ENCODE measurements around the gene ANKRD39.
"Not testable (repeated sequence)": the region's sequence is repeated elsewhere in the genome, so short reads cannot be mapped to it uniquely, and the experiment has no call there.

ANKRD39 gene

DNA sequence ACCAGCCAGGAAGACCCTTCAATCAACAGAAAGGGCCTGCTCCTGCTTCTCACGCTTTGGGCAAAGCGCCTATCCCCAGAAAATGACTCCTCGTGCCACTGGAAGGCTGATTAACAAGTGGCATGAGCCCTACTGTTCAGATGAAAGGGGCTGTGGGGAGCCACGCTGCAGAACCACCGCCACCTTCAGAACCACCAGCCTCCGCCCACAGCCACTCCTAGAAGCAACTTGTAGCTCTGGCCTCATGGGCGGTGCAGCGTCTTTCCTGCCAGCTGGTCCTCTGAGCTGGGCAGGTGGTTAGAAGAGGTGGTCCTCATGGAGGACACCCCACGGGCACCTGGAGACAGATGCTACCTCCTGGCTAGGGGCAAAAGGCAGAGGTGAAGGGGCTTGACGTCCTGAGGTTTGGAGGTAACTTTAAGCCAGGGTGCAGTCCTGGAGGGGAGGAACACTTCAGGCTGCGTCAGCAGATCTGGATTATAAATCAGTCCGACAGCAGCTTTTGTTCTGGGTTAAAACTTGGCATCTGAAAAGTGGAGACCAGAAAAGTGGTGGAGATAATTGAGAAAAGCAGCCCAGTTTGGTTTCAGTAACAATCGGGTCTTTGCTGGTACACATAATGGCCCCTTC, 12.9 kb upstream of the ANKRD39 start:
- peak in 1 of 2 donors; percentile 46 for DNase-seq (ENCODE audit: low read depth in 2 of 2)

DNA sequence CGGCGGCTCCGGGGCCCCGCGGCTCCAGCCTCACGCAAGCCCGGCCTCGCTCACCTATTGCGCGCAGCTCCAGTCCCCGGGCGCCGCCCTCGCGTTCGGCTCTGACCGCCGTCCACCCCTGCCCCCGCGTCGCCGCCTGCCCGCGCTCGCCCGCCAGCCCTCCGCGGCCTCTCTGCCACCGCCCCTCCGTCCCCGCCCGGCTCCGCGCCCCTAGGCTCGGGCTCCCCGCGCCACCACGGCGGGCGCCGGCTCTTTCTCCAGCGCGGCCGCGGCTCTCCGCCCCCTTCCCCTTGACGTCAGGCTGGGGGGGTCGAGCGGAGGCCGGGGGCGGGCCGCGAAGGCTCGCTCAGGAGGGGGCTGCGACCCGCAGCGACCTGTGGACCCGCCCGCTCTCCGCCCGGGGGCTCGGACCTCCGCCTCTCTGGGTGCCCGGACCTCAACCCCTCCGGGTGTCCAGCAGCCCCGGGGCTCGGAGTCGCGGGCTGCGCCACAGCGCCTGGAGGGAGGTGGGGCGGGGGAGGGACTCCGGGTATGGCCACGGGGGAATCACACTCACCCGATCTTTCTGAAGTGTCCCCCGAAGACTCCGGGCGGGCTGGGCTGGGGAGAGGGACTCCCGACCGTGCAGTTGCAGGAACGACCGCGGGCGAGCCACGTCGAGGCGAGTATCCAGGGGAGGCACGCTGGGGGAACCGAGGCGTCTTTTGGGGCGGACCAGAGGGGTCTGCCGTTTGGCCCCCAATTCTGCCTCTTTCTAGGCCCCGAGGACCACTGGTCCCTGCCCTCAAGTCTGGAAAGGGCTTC, 12.2 kb upstream of the ANKRD39 start, which contains the start of gene SEMA4C:
Gene SEMA4C, minus strand, starts transcription at position 259 of the 804 bp plus-strand sequence. CDS start 2,194 bp downstream, outside the sequence.
- DNase-seq (ENCODE audit: low read depth in 2 of 2): no peak

DNA sequence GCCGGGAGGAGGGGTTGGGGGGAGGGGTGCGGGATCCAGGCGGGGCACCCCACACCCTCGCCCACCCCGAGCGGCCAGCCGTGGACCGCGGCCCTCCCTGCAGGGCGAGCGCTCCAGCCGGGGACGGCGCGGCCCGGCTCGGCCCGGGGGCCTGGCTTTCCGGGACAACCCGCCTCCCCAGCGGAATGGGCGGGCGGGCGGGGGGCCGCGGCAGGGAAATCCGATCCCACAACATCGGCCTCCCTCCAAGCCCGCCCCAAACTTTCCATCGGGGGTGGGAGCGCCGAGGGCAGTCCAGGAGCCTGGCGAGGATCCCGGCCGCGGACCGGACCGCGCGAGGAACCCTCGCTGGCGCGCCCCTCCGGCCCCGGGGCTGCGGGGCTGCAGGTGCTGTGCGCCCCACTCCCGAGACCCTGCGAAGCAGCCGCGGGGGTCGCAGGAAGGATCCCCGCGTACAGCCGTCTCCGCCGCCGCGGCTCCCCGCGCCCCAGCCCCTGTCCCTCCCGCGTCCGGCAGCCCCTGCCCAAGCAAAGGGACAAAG, 11.5 kb upstream of the ANKRD39 start:
- no peak for DNase-seq (ENCODE audit: low read depth in 2 of 2)

DNA sequence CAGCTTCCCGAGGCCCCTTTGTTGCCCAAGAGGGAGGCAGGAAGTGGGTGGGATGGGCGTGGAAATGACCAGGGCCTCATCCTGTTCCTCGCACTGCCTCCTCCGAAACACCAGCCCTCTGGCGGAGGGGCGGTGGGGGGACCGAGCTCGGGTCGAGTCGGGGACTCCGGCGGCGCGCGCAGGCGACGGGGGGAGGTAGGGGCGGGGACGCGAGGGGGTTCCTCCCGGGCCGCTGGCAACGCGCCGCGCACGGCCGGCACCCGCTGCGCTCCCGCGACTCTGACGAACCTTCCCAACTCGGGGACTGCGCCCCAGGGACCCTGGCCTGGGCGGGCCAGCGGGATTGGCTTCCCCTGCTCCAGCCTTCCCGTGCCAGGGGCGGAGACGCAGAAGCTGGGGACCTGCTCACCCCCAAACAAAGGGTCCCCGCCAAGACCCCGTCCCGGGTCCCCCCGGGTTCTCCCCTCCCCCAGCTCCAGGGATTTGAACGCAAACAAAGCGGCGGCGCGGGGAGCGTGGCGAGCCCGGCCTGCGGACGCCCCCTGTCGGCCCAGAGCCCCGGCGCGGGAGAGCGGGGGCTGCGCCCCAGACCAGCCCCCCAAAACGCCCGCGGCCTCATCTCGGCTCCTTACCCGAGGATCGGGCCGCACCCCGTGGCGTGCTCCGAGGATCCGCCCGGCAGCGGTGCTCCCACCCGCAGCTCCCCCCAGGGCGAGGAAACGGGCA, 10.9 kb upstream of the ANKRD39 start:
- peak; percentile 55 to 60 for DNase-seq (ENCODE audit: low read depth in 2 of 2)

DNA sequence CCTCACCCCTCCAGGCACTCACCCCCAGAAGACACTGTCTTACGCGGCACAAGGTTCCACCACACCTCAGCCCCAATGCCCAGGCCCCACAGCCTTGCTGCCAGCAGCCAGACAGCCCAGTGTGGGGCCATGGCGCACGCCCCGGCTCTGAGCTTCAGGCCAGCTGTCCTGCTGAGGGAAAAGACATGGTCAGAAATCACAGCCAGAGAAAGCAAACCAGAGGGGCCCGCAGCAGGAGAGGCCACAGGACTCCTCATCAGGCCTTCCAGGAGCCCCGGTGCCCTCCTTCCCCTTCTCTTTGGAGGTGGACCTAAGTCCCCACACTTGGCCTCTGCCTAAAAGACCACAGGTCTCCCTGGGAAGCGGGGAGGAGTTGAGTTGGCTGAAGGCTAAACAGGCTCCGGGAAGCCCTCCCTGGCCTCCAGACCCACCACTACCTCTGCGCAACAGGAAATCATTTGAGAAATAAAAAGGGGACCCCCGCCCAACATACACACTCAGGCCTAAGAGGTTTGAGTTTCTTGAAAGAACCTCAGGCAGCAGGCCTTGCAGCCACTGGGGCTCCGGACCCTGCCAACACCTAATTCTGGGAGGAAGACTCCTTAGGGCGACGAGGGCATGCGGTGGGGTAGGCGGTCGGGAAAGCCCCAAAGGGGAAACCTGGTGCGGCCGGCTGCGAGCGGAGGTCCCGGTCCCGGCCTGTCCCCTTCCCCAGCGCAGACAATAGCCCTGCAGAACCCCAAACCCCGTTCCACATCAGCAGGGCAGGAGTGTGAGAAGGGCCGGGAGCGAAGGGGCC, 10.1 kb upstream of the ANKRD39 start:
- DNase-seq (ENCODE audit: low read depth in 2 of 2): no peak

DNA sequence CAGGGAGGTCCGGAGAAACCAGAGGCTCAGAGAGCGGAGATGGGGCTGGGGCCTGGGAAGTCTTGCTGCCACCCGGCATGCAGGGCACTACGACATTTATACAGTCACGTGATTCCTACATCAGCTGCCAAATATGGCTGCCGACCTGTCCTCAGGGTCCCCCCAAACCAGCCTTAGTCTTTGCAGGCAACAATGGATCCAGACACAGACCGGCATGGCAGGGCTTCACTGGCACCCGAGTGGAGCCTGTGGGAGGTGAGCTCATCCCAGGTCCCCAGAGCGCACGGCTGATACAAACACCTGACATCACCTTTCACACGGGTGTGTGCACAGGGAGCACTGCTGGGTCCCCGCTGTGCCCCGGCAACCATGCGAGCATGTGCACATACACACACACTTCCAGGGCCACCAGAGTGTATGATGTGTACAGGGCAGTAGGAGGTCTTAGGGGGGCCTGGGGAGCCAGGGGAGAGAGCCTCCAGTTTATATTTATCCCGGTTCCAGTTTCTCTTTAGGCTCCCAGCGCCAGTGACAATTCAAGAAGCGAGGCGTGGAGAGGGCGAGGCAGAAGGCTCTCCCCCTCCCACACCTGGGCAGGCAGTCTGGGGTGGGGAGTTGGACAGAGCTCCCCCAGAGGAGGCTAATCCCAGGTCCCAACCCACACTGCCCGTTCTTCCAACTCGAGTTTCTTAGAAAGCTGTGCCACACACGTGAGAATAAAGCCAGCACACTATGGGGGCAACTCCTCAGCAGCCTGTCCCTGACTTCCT, 9.4 kb upstream of the ANKRD39 start:
- no peak for DNase-seq (ENCODE audit: low read depth in 2 of 2)

DNA sequence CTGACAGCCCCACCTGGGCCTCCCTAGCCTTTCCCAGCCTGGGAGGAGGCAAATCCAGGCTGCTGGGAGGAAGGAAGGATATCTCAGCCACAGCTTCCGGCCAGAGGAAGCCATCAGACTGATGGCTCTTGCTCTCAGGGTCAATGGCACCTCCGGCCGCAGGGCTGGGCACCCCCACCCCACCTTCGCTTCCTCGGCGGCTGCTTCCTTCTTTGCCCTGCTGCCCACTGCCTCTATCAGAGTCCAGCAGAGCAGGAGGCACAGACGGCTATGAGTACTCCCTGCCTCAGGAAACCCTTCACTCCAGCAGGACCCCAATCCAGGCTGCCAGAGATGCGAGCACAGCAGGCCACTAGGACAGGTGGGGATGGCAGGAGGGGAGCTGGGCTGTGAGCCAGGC, 8.8 kb upstream of the ANKRD39 start:
- DNase-seq (ENCODE audit: low read depth in 2 of 2): no peak

DNA sequence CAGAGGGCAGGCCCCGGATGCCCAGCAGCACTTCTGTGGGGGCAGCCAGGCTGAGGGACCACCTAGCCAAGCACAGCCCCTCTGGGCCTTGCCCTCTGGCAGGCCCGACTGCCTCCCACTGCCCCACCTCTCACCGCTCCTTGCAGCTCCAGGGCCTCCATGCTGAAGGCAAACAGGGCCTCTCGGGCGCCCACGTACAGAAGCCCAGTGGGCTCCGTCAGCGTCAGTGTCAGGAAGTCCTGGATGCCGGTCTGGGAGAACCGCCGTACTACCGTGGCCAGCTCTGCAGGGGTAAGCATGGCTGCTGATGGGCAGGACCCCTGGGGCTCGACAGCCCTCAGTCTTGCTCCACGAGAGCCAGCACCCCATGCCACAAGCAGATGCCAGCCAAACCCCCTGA, 8.3 kb upstream of the ANKRD39 start:
- no peak for DNase-seq (ENCODE audit: low read depth in 2 of 2)

DNA sequence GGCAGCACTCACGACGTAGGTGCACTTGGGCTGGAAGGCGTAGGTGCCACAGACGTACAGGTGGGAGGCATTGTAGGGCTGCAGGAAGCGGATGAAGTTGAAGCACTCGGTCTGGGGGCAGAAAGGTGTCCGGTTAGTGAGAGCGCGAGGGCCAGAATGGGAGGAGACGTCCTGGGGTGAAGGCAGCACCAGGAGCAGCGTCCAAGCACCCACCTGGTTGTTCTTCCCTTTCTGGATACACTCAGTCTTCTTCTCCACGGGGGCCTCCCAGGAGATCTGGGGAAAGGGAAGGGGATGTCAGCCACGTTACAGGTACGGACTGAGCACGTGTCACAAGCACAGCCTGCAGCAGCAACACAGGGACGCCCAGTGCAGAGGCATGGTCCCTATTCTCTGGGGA, 7.8 kb upstream of the ANKRD39 start:
- DNase-seq (ENCODE audit: low read depth in 2 of 2): no peak

DNA sequence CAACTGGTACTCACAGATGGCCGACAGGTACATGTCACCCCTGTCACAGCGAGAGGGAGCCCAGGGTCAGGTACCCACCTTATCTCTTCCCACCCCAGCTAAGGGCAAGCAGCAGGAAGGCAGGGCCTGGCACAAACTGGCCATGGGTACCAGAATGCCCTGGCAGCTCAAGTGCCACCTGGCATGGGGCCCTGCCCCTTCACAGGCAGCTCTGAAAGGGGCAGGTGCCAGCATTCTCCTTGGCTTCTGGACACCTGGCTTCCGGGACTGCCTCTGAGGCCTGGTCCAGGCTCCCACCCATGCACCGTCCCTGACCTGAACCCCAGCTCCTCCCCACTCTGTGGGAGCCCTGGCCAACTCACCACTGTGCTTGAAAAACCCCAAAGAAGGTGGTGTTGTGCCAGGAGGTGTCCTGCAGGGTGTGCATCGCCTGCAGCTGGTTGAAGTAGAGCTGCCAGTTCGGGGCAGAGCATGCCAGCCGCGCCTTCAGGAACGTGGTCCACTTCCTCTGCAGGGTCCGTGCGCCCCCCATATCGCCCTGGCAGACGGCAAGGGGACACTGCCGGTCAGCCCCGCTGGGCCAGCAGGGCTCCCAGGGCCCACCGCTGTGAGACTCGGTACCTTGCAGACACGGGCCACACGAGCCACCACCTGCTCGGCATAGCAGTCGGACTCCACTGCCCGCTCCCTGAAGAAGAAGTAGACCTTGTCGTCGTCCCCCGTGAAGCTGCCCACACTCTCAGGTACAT, 6.7 kb upstream of the ANKRD39 start:
- no peak for DNase-seq (ENCODE audit: low read depth in 2 of 2)

DNA sequence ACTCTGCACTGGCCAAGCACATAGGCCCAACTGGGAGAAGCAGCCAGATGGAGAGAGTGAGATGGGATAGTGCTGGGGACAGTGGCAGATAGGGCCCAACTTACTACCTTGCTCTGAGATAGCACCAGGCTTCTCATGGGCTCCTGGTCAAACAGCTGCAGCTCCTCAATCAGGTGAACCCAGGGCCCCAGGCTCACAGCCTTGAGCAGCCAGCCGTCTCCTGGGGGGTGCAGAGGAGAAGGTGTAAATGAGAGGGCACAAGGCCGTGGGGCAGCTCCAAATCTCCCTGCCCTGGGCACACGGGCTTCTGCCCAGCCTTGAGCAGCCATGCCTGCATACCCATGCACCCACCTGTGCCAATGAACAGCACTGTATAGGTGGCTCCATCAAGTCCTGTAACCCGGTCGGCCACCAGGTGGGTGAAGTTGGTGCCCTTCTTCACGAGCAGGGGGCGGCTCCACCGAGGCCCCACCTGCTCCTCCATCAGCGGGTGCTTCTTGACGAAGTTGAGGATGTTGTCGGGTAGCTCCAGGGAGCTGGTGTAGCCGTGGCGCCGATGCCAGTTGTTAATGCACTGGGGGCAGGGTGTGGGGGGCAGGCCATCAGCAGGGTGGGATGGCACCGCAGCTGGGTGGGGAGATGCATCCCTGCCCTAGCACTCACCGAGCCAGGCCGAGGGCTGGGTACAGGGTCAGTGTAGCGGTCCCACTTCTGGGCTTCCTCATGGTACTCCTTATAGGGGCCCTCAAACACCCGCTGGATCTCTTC, 5.9 kb upstream of the ANKRD39 start:
- no peak for DNase-seq (ENCODE audit: low read depth in 2 of 2)

DNA sequence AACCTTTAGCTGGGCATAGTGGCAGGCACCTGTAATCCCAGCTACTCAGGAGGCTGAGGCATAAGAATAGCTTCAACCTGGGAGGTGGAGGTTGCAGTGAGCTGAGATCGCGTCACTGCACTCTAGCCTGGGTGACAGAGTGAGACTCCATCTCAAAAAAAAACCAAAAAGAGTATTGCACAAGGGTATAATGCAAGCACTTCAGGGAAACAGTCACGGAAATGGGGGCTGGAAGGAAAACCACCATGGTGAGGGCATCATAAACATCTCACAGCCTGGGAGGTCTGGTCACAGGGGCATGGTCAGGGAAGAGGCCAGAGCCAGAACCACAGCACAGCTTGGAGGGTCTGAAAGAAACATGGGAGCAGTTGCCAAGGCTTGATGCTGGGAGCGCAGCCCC, 5.2 kb upstream of the ANKRD39 start:
- DNase-seq (ENCODE audit: low read depth in 2 of 2): not testable (repeated sequence)

DNA sequence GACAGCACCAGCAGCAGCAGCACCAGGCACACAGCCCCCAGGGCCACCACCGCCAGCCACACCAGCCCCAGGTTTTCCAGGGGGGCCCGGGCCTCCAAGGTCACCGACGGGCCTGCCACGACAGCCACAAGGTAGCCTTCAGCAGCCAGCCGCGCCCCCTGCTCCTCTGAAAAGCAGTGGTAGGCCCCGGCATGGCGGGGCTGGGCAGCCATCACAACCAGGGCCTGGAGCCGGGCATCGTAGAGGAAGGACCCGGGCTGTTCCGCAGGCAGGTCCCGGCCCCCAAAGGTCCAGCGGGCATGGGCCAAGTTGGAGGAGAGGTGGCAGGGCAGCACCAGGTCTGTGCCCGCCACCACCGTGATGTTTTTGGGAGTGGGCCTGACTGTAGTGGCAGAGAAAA, 3.3 kb upstream of the ANKRD39 start:
- DNase-seq (ENCODE audit: low read depth in 2 of 2): no peak

DNA sequence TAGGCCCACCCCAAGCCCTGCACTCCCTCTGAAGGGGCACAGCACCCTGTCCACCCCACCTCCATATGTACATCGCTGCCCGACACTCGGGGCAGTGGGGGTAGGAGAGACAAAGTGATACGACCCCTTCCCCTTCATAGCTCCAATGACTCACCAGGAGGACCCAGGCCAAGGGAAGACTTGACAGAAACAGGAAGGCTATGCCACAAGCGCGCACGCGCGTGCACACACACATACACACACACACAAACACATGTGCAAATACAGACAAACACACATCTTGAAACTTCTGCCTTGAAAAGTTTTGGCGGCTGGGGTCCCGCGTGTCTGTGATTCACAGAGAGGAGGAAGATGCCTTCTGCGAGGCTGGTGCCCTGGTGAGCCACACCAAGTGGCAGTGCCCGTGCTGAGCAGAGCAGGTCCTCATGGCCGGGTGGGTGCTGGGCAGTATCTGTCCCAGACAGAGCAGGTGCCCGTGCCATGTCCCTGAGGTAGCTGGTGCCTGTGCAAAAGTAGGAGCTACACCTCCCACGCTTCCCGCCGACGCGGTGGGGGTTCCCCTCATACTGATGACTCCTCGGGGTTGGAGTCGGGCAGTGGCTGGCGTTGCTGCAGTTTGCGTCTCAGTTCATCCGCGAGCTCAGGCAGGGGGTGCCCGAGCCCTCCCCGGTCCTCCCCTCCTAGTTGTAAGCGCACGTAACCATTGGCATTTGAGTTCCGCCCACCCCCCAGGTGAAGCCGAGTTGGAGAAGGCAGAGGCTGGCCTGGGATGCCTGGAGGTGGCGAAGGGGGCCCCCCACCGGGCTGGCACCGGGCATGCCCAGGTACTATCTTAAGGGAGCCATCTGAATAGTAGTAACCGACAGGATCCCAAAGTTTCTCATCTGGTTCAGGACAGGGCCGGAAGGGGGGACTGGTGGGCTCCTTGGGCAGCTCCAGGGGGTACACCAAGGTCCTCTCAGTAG, 2.5 kb upstream of the ANKRD39 start:
- DNase-seq (ENCODE audit: low read depth in 2 of 2): no peak

DNA sequence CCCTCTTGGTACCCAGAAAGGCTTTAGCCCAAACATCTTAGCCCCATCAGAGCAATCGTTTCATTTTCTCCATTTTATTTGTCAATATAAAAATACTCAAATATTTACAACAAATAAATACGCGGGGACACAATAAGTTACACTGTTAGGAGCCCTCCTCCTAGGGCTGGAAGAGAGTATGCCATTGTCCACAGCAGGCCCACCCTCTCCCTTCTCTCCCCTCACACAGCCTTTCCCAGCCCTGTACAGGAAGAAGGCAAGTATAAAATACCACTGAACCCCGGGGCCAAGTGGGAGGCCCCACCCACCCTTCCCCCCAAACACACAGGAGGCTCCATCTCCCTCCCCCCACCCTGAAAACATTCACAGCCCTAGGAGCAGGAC, 1.9 kb upstream of the ANKRD39 start:
- no peak for DNase-seq (ENCODE audit: low read depth in 2 of 2)

DNA sequence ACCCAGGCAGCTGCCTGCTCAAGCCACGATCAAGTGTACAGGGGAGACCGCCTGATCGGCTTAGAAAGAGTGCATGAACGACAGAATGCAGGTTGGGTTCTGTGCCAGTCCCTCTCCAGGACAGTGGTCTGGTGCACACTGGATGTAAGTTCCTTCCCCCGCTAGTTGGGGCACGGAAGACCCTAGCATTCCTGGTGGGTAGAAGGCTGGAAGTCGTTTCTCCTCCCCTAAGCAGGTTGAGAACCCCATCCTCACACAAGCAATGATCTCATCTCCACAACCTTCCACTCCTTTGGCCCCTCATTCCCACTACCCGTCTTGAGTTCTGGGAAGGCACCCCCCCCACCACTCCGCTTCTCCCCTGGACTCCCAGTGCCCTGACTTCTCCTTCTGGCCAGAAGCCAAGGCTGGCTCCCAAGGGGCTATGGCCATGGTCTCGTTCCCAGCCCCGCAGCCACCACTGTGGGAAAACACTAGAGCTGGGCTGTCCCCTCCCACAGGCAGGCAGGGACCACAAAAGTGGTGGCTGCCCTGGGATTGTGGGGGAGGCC, 1.4 kb upstream of the ANKRD39 start:
- no peak for DNase-seq (ENCODE audit: low read depth in 2 of 2)

DNA sequence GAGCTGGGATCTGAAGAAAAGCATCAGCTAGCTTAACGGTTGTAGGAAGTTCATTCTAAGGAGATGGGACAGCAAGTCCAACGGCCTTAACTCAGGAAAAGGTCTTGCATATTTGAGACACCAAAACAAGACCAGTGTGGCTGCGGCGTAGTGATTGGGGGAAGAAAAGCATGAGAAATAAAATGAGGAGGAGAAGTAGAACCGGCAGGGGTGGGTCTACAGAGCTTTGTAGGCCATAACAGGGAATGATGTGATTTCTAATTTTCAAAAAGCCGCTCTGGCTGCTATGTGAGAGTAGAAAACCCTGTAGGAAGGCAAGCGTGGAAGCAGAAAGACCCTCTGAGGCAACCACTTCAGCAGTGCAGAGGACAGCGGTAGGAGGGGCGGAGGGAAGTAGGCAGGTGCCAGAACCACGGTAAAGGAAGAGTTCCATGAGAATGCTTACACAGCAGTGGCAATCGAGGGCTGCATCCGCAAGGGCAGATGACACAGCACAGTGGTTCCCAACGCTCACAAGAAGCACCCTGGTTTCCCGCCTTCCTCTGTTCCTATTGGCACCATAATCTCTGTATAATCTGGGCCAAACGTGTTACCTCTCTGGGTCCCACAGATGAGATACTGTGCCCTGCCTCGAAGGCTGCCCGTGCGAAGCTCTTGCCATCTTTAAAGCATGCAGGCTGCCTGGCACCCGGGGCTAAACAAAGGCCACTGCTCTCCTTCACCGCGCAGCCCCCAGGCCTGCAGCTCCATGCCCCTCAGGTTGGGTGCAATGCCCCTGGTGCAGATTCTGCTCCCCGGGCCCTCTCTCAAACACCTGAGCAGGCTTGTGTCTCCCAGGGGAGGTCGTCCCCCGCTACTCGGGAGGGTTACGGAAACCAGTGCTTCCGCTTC, 795 bp downstream of the ANKRD39 start:
- no peak for DNase-seq (ENCODE audit: low read depth in 2 of 2)
